ENCODE results near the gene TMEM127.
"Not testable (repeated sequence)": the region's sequence is repeated elsewhere in the genome, so short reads cannot be mapped to it uniquely, and the experiment has no call there.

Gene TMEM127

DNA sequence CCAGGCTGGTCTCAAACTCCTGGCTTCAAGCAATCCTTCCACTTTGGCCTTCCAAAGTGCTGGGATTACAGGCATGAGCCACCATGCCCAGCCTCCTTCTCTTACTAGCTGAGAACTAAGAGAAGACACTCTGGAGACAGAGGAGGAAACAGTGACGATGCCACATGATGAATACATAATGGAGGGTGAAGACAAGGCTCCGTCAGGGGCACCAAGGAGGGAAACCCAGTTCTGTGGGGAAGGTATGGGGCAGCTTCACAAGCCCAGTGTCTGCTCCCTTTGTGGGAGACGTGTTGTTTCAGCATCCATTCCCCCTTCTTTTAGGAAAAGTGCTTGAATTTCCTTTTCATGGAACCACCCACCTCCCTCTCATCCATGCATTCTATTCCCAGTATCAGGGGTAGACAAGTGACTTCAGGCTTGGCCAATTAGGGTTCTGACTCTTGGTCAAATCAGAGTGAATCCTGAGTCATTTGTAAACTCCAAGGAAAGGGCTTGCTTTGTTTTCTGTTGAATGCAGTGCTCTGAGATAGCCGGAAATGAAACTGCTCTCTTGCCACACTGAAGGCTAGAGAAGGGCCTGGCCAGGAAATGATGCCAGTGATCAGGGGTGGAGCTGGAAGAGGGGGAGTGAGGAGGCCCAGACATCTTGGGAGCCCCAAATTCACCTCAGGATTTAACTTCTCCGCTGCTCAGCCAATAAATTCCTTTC lies 23.7 kb downstream of the TMEM127 start:
- in situ Hi-C loops (cut with MboI; ENCODE audit: low sequenced_read_pairs): no loop called here

GRCh38 chr2:96241227-96241626 lies 24.6 kb downstream of the TMEM127 start:
- in situ Hi-C loops (cut with MboI; ENCODE audit: low sequenced_read_pairs): no loop called here

DNA sequence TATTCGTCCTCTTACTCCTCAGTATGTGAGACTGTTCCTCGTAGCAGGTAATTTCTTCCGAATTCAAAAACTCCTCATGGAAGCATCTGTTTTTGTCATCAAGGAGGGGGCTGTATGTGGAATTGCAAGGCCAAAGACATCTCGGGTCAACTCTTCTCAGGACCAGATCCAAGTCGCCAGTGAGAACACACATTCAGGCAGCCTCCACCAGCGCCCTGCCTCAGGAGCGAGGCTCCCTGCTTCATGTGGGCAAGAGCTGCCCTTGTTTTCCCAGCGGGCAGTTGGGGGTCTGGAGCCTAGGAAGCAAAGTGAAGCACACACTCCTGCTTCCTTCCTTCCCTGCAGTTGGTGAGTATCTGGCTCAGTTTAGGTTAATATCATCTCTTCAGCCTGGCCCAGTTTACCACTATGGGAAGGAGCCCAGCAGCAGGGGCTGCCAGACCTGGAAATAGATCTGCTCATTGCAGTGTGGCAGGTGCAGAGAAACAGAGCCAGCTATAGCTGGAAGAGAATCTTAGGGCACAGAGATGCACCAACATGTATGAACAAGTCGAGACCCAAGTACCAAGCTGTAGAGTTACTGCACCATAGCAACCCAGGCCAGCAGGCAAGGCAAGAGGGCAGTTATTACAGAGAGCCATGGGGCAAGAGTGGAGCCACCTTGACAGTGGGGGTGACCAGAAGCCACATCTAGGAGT lies 25.3 kb downstream of the TMEM127 start:
- in situ Hi-C loops (cut with MboI; ENCODE audit: low sequenced_read_pairs): no loop called here

- in situ Hi-C loops (cut with MboI; ENCODE audit: low sequenced_read_pairs): no loop called here
Observed at GRCh38 chr2:96239745-96240264, 26.0 kb downstream of the TMEM127 start.

- in situ Hi-C loops (cut with MboI; ENCODE audit: low sequenced_read_pairs): no loop called here
Observed at GRCh38 chr2:96239091-96239490, 26.7 kb downstream of the TMEM127 start.

DNA sequence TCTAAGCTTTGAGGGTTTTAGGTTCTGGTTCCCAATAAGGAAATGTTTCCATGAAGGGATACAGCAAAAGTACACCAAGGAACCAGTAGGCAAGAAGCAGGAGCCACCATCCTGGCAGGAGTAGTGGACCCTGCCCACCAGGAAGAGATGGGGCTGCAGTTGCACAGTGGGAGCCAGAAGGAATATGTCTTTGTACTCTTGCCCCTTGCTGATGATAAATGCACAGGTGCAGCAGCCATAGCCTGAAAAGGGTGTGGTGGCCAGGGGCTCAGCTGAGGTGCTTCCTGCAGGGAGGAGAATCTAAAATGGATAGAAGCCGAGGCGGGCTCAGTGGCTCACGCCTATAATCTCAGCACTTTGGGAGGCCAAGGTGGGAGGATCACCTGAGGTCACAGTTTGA lies 27.5 kb downstream of the TMEM127 start:
- in situ Hi-C loops (cut with MboI; ENCODE audit: low sequenced_read_pairs): no loop called here

DNA sequence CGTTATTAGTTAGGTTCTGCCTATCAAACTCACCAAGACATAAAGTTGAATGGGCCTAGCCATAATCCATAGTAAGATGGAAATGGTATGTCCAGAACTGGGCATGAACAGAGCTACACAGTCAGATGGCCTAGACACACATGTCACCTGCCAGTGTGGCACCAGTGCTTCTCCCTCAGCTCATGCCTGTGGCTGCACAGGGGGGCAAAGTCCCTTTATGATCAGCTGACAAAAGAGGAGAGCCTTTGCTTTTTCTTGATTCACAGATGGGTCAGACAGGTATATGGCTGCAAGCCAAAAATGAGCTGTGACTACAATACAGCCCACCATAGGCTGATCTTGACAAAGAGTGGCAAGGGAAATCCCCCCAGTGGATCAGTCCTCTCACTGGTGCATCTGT lies 28.9 kb downstream of the TMEM127 start:
- in situ Hi-C loops (cut with MboI; ENCODE audit: low sequenced_read_pairs): no loop called here

- in situ Hi-C loops (cut with MboI; ENCODE audit: low sequenced_read_pairs): no loop called here
Observed at GRCh38 chr2:96233880-96234316, 31.9 kb downstream of the TMEM127 start.

GRCh38 chr2:96233436-96233835 lies 32.4 kb downstream of the TMEM127 start:
- in situ Hi-C loops (cut with MboI; ENCODE audit: low sequenced_read_pairs): no loop called here

DNA sequence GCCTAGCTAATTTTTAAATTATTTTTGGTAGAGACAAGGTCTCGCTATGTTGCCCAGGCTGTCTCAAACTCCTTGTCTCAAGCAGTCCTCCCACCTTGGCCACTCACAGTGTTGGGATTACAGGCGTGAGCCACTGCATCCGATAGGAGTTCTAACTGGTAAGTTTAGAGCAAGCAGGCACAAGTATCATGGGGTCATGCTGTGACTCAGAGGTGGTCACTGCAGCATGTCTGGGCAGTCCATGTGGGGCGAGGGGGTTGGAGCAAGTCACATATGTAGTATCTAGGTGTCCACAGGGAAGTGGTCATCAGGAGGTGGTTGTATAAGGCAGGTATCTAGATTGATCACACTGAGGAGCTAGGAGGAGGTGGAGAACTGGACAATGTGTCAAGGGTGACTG lies 34.5 kb downstream of the TMEM127 start:
- in situ Hi-C loops (cut with MboI; ENCODE audit: low sequenced_read_pairs): no loop called here

DNA sequence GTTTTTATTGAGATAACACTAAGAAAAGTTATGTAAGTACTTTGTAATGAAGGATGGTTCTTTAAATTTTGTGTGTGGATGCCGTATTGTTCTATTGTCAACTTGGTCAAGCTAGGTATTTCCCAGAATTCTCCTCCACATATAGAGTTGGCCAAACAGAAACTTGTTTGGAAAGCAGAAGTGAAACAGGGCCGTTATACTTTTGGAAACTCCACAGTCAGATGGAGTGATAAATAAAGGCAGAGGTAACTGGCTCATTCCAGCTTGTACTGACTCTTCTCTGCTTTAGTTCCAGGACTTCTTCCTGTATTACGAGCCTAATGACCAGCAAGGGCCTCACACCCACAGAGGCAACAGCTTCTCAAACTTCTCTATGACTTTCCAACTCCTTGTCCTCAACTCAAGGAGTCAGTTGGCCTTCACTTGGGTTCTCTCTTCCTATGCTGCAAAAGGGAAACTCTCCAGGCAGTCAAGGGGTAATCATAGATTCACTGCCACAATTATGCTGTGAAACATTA lies 40.7 kb downstream of the TMEM127 start:
- in situ Hi-C loops (cut with MboI; ENCODE audit: low sequenced_read_pairs): no loop called here

- in situ Hi-C loops (cut with MboI; ENCODE audit: low sequenced_read_pairs): not testable (repeated sequence)
Observed at GRCh38 chr2:96221106-96221505, 44.7 kb downstream of the TMEM127 start.

DNA sequence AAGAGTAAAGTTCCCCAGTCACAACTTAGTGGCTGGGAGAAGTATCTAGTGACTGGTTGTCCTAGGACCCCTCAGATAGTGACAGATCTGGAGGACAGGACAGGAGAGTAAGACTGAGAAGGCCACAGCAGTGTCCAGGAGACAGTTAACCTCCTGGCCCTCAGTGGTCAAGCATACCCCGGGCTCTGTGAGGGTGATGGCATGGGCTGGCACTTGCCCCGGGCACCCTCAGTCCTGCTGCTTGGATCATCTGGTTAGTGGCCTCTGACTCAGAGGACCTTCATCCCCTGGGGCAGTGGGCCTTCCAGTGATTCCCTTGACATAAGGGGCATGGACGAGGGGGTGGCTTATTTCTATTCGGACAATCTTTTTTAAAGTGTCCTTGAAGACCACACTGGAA lies 45.8 kb downstream of the TMEM127 start:
- in situ Hi-C loops (cut with MboI; ENCODE audit: low sequenced_read_pairs): not testable (repeated sequence)

DNA sequence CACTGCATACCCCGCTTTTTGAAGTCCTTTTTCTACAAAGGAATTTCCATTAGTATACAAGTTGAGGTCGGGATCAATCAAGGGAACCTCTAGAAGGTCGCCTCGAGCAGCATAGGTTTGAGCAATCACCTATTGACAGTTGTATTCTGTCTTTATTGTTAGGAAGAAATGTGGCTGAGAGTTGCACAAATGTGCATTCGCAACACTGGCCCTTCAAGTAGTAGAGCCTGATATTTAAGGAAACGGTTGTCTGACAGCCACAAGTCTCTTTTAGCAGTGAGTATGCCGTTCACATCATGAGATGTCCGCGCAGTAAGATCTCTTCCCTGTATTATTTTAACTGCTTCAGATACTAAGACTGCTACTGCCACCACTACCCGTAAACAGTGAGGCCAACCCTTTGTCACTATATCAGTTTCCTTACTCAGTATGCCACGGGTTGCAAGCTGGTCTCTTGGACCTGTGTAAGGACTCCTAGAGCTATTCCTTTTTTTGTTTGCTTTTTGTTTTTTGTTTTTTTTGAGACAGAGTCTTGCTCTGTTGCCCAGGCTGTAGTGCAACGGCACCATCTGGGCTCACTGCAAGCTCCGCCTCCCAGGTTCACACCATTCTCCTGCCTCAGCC lies 47.2 kb downstream of the TMEM127 start:
- in situ Hi-C loops (cut with MboI; ENCODE audit: low sequenced_read_pairs): no loop called here

GRCh38 chr2:96214554-96214953 lies 51.2 kb downstream of the TMEM127 start:
- in situ Hi-C loops (cut with MboI; ENCODE audit: low sequenced_read_pairs): no loop called here

DNA sequence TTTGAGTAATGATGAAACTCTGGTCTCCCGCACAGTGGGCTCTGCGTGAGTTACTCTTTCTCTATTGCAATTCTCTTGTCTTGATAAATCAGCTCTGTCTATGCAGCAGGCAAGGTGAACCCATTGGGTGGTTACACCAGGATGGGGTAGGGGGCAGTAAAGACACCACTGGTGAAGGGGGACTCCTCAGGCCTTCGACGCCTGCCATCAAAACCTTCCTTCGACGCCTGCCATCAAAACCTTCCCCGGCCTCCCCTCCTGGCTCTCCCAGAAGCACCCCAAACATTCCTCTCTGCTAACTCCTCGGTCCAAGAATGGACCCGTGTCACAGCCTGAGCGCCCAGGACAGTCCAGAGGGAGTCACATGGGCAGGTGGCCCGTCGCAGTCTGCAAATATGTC lies 52.4 kb downstream of the TMEM127 start:
- in situ Hi-C loops (cut with MboI; ENCODE audit: low sequenced_read_pairs): no loop called here

GRCh38 chr2:96212339-96212738 lies 53.5 kb downstream of the TMEM127 start:
- in situ Hi-C loops (cut with MboI; ENCODE audit: low sequenced_read_pairs): no loop called here

DNA sequence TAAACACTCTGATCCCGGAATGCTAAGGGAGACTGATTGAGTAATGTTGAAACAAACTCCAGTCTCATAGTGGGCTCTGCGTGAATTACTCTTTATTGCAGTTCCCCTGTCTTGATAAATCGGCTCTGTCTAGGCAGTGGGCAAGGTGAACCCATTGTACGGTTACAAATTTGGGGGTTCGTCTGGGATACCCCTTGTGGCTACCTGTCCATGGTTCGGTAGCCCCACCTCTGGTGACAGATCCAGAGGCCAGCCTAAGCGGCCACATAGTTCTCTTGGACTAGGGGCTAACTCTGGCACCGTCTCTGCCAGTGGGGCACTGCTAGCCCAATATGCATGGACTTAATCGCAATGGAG lies 56.1 kb downstream of the TMEM127 start:
- in situ Hi-C loops (cut with MboI; ENCODE audit: low sequenced_read_pairs): no loop called here

DNA sequence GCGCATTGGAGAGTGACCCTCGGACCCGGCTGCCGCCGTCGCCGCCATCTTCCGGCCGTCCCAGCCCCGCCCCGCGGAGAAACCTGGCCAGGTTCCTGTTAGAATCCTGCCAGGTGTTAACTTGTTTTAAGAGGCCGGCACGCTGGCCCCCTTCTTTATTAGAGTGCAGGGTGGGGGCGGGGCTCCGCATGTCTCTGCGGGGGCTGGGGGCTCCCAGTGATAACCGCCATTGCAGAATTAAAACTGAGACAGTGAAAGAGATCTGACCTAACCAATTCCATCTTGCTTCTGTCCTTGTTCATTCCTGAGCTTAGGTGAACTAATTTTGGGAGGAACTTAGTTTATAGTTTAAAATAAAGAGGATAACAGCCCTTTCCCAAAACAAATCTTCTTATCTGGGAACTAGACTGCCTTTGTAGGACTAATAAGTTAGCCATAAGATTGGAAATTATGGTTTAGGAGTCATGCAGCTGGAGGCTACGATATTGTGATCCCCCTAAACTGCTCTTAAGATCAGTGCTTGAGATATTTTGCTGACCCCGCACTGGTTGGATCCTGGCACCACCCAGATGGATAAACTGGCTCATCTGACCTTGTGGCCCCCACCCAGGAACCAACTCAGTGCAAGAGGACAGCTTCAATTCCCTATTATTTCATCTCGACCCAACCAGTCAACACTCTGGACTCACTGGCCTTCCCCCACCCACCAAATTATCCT lies 56.6 kb downstream of the TMEM127 start:
- in situ Hi-C loops (cut with MboI; ENCODE audit: low sequenced_read_pairs): no loop called here

DNA sequence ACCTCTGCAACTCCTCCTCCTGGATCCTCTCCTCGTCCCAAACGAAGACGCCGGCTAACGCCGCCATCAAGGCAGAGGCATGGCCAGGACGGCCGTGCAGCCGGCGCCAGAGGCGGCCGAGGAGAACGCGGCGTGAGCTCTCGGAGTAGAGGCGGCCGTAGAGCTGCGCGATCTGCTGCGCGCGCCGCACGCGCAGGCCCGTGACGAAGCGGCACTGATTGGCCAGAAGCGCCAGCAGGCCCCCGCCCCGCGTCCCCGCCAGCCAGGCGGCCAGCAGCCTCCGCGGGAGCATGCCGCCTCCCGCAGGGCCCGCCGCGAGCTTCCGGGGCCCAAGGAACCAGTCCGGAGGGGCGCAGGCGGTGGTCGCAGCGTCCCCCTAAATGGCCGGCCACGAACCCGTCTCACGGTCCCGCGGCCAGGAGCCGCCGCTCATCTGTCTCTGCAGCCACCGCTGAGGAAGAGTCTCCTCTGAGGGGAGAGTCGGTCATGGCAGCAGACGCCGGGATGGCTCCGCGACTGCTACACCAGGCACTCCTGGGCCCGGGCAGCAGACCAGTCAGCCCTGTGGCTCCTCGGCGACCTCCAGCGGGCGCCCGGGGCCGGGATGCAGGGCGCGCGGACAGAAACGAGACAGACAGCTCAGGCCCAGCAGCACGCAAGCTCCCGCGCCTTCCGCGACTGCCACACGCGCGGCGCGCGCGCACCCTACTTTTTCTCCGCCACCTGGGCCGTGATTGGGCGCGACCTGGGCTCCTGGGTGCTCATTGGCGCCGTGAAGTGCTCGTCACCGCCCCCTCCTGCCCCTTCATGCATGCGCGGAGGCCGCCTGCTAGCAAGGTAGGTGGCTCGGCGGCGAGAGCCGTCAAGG lies 57.4 kb downstream of the TMEM127 start, which contains the start of gene STARD7:
STARD7 (minus strand) TSS at position 685 of the 868 bp plus-strand sequence; CDS start at position 292, 393 bp downstream.
- in situ Hi-C loops (cut with MboI; ENCODE audit: low sequenced_read_pairs): no loop called here
